HepG2 (cell line): ENCODE data around the gene DGUOK. TPM values are rescaled to one million over a fixed set of nuclear protein-coding genes. Genes with fewer than 3 reads are reported as not detected.
A peak's percentile ranks its signal among the peaks of the same experiment; 100 is the strongest.

ENCODE experiments used
- ASH2L ChIP-seq: fragments of 300-600, 200-600 bp; sonication (generic); IDR thresholded peaks from 2 replicates; pipeline ENCODE4 v1.7.0; 2017; ENCODE audit warnings: low read depth, mild to moderate bottlenecking, moderate library complexity, mixed read lengths, low read length; ENCODE audit not compliant: insufficient read length
- FOXO1 ChIP-seq: sonication (generic); formaldehyde crosslinking; IDR thresholded peaks from 2 replicates; pipeline ENCODE4 v1.4.0; 2020; ENCODE audit warnings: missing genetic modification reagents
- HES4 ChIP-seq: sonication (generic); formaldehyde crosslinking; IDR thresholded peaks from 2 replicates; pipeline ENCODE4 v1.9.0; 2021; ENCODE audit warnings: mild to moderate bottlenecking, missing genetic modification reagents, borderline replicate concordance
- JUND ChIP-seq: sonication (generic); formaldehyde crosslinking; IDR thresholded peaks from 2 replicates; pipeline ENCODE4 v1.8.0; 2022; ENCODE audit warnings: mild to moderate bottlenecking, missing genetic modification reagents
- MED1 ChIP-seq: sonication (generic); formaldehyde crosslinking; IDR thresholded peaks from 2 replicates; pipeline ENCODE4 v1.4.0; 2020; ENCODE audit warnings: missing genetic modification reagents
- MEIS2 ChIP-seq: sonication (generic); formaldehyde crosslinking; IDR thresholded peaks from 2 replicates; pipeline ENCODE4 v1.9.0; 2021; ENCODE audit warnings: mild to moderate bottlenecking, missing genetic modification reagents
- NFE2L2 ChIP-seq: fragments of 150-350 bp; IDR thresholded peaks from 2 replicates; pipeline ENCODE4 v1.6.1; 2014; ENCODE audit warnings: low read length
- PHF5A ChIP-seq: IDR thresholded peaks from one replicate; pipeline ENCODE4 v1.6.1; 2018; ENCODE audit warnings: low read depth, missing genetic modification reagents; ENCODE audit not compliant: unreplicated experiment
- RBM22 ChIP-seq: fragments of 200-400 bp; formaldehyde crosslinking; optimal IDR thresholded peaks from 2 replicates; pipeline ENCODE3; 2017; ENCODE audit warnings: mild to moderate bottlenecking, low read length, moderate library complexity
- TFE3 ChIP-seq: IDR thresholded peaks from 2 replicates; pipeline ENCODE4 v1.6.1; 2016
- ZBTB7B ChIP-seq: sonication (generic); formaldehyde crosslinking; IDR thresholded peaks from 2 replicates; pipeline ENCODE4 v1.4.0; 2020; ENCODE audit warnings: missing genetic modification reagents
- ZFP82 ChIP-seq: sonication (generic); formaldehyde crosslinking; IDR thresholded peaks from 2 replicates; pipeline ENCODE4 v1.5.1; 2020; ENCODE audit warnings: mild to moderate bottlenecking, missing genetic modification reagents, borderline replicate concordance
- ZNF121 ChIP-seq: sonication (generic); formaldehyde crosslinking; IDR thresholded peaks from 2 replicates; pipeline ENCODE4 v1.5.0; 2020; ENCODE audit warnings: mild to moderate bottlenecking, missing genetic modification reagents
- ZNF33A ChIP-seq: sonication (generic); formaldehyde crosslinking; IDR thresholded peaks from 2 replicates; pipeline ENCODE4 v1.5.1; 2020; ENCODE audit warnings: missing genetic modification reagents, mild to moderate bottlenecking, moderate library complexity, borderline replicate concordance
- ZNF496 ChIP-seq: sonication (generic); formaldehyde crosslinking; IDR thresholded peaks from 2 replicates; pipeline ENCODE4 v1.8.1; 2023; ENCODE audit warnings: mild to moderate bottlenecking, moderate library complexity, missing genetic modification reagents; ENCODE audit not compliant: insufficient replicate concordance
- ZNF615 ChIP-seq: sonication (generic); formaldehyde crosslinking; IDR thresholded peaks from 2 replicates; pipeline ENCODE4 v1.5.0; 2020; ENCODE audit warnings: mild to moderate bottlenecking, missing genetic modification reagents, borderline replicate concordance
- ZNF83 ChIP-seq: sonication (generic); formaldehyde crosslinking; IDR thresholded peaks from 2 replicates; pipeline ENCODE4 v1.4.0; 2020; ENCODE audit warnings: missing genetic modification reagents, mild to moderate bottlenecking, borderline replicate concordance
- polyA plus RNA-seq, 8 experiments: library from polyadenylated mRNA; depleted of rRNA in 3 of 8; stranded (reverse) in 7 of 8; unstranded in 1 of 8; fragments of >200 nt; fragmentation: Illumina TruSeq in 4 of 8; extraction: Trizol in 4 of 8; gene quantifications; 2 replicates each; pipeline versions ENCODE4 v1.2.1 to v1.2.3, GENCODE V29; 2011 to 2016; ENCODE audit warnings: low read depth in 4 of 8, missing spikeins in 1 of 8, mixed read lengths in 1 of 8; ENCODE audit not compliant: insufficient read depth in 1 of 8
- total RNA-seq, 5 experiments: library from RNA; depleted of rRNA; stranded (reverse); fragments of >200 nt; fragmentation: Illumina TruSeq; extraction: Trizol; gene quantifications; 2 replicates each; pipeline ENCODE4 v1.2.3, GENCODE V29; 2016; ENCODE audit warnings: low read depth in 1 of 5
- TF ChIP-seq, protein P1 (sequence below), 2 experiments: sonication (generic) in 1 of 2; formaldehyde crosslinking in 1 of 2; IDR thresholded peaks; 2 replicates each; pipeline versions ENCODE4 v1.4.0 to v1.6.1; 2016 to 2020; ENCODE audit warnings: borderline replicate concordance in 1 of 2, low read depth in 1 of 2, mild to moderate bottlenecking in 1 of 2, missing genetic modification reagents in 1 of 2
- TF ChIP-seq, protein P2 (sequence below): sonication (generic); formaldehyde crosslinking; IDR thresholded peaks from 2 replicates; pipeline ENCODE4 v1.8.0; 2023; ENCODE audit warnings: mild to moderate bottlenecking, missing genetic modification reagents
- TF ChIP-seq, protein P3 (sequence below): sonication (generic); formaldehyde crosslinking; IDR thresholded peaks from 2 replicates; pipeline ENCODE4 v1.5.0; 2020; ENCODE audit warnings: missing genetic modification reagents, mild to moderate bottlenecking, borderline replicate concordance

The DGUOK gene
- total and polyA plus RNA-seq, 2 of the 13 experiments (the other 11 are each of a cell fraction or from before 2014, with no cell fraction given) = 105 to 137 TPM

DNA sequence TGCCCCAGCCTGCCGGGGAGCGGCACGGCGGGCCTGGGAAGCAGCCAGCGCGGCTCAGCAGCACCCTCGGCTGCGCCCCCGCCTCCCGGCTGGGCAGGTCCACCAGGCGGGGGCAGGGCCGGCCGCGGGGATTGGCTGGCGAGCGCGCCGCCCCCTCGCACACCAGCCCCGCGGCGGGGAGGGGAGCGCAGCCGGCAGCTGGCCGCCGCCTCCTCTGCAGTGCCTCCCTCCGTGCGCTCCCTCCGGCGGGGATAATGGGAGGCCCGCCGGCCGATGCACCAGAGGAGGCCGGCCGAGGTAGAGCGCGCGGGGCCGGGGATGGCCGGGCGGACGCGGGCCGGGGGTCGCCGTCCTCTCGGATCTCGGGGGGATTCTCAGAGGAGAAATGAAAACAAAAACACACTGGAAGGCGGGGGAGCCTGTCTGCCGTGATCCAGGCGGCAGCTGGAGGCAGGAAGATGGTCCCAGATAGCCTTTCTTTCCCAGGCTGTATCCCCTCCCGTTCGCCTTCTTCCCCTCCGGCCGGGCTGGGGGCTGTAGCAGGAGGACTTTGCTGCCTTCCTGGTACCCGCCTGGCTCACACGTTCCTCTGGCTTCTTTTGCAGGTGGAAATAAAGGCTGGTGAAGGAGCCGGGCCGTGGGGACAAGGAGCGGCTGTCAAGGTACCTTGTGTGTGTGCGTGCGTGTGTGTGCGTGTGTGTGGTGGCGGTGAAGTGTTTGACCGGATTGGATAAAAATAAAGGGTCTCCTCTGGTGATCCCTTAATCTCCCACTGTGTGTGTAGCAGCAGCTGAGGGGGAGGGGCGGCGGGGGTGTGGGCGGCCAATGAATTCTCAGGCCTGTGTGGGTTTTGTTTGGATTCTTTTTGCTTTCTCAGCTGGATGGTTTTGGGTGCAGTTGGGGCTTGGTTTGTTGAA is 76.1 kb downstream of the DGUOK start (continued):
- TF ChIP-seq, protein P1, sequence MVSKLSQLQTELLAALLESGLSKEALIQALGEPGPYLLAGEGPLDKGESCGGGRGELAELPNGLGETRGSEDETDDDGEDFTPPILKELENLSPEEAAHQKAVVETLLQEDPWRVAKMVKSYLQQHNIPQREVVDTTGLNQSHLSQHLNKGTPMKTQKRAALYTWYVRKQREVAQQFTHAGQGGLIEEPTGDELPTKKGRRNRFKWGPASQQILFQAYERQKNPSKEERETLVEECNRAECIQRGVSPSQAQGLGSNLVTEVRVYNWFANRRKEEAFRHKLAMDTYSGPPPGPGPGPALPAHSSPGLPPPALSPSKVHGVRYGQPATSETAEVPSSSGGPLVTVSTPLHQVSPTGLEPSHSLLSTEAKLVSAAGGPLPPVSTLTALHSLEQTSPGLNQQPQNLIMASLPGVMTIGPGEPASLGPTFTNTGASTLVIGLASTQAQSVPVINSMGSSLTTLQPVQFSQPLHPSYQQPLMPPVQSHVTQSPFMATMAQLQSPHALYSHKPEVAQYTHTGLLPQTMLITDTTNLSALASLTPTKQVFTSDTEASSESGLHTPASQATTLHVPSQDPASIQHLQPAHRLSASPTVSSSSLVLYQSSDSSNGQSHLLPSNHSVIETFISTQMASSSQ (IDR thresholded peaks at IDR 0.05; ENCODE audit: low read depth) = no peak
- TF ChIP-seq, protein P1 (CRISPR knock-in tag; IDR thresholded peaks at IDR 0.05; ENCODE audit: borderline replicate concordance) = no peak
- TF ChIP-seq ZBTB7B (CRISPR knock-in tag) (no peak), ZNF121 (CRISPR knock-in tag) (no peak), JUND (CRISPR knock-in tag) (no peak), ASH2L (peak; percentile 59), ZFP82 (no peak), ZNF33A (CRISPR knock-in tag) (no peak), ZNF83 (CRISPR knock-in tag) (no peak), MED1 (CRISPR knock-in tag) (no peak), ZNF496 (CRISPR knock-in tag) (no peak), ZNF615 (CRISPR knock-in tag) (no peak), MEIS2 (CRISPR knock-in tag) (peak; percentile 27; the same call in 1 of the 2 replicates), FOXO1 (no peak), PHF5A (CRISPR knock-in tag) (no peak), RBM22 (no peak), NFE2L2 (no peak), TFE3 (CRISPR knock-in tag) (no peak), HES4 (CRISPR knock-in tag) (peak; percentile 56; the same call in 1 of the 2 replicates)
- TF ChIP-seq, protein P2, sequence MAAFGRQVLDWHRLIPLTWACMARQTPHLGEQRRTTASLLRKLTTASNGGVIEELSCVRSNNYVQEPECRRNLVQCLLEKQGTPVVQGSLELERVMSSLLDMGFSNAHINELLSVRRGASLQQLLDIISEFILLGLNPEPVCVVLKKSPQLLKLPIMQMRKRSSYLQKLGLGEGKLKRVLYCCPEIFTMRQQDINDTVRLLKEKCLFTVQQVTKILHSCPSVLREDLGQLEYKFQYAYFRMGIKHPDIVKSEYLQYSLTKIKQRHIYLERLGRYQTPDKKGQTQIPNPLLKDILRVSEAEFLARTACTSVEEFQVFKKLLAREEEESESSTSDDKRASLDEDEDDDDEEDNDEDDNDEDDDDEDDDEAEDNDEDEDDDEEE (CRISPR knock-in tag) = 0 out of 2 replicates have a peak, but pooled peaks have one; percentile 55
- TF ChIP-seq, protein P3, sequence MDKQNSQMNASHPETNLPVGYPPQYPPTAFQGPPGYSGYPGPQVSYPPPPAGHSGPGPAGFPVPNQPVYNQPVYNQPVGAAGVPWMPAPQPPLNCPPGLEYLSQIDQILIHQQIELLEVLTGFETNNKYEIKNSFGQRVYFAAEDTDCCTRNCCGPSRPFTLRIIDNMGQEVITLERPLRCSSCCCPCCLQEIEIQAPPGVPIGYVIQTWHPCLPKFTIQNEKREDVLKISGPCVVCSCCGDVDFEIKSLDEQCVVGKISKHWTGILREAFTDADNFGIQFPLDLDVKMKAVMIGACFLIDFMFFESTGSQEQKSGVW (CRISPR knock-in tag) = no peak
